Motor neuron (in vitro differentiated cells): ENCODE results near the gene TM9SF3. TPM values are rescaled to one million over a fixed set of nuclear protein-coding genes. Genes with fewer than 3 reads are reported as not detected.

ENCODE experiments used
- ATAC-seq, 8 experiments: fragments of 200-7000 bp; cut with Tn5 transposase; replicated peaks in 6 of 8; 2 replicates each; pipeline ENCODE4 v1.8.0; 2021; ENCODE audit warnings: mild to moderate bottlenecking in 8 of 8, moderate library complexity in 8 of 8
- H3K27ac ChIP-seq, 2 donors: fragments of 250-450 bp; sonication (Bioruptor Pico); 2 replicates each; pipeline ENCODE4 v1.9.0; 2021; ENCODE audit warnings: antibody characterized with exemption in 2 of 2, mild to moderate bottlenecking in 2 of 2, moderate library complexity in 1 of 2
- H3K4me1 ChIP-seq, 2 donors: fragments of 250-450 bp; sonication (Bioruptor Pico); replicated peaks in 1 of 2; 2 replicates each; pipeline ENCODE4 v1.6.1; 2021; ENCODE audit warnings: antibody characterized with exemption in 2 of 2, mild to moderate bottlenecking in 2 of 2, moderate library complexity in 1 of 2
- H3K4me3 ChIP-seq, 5 donors: fragments of 250-450 bp; sonication (Bioruptor Pico); 2 replicates each; pipeline ENCODE4 v1.9.0; 2021; ENCODE audit warnings: antibody characterized with exemption in 5 of 5, mild to moderate bottlenecking in 5 of 5, moderate library complexity in 4 of 5
- WGBS, 10 experiments: fragments of 450-650 bp; shearing (Covaris generic); methylation state at CpG; one replicate each; pipeline ENCODE4 v1.0.0; 2022; 5-methylcytosine and 5-hydroxymethylcytosine counted together
- in situ Hi-C, 9 experiments: fragments of 400-800 bp; cut with MboI; loops; one replicate each; pipeline ENCODE4 v1.15.0; 2021; ENCODE audit warnings: low sequenced_read_pairs in 9 of 9, low pct_unique_long_range_greater_than_20kb in 2 of 9; ENCODE audit not compliant: unreplicated experiment in 9 of 9
- total RNA-seq, 8 experiments: library from RNA; unstranded; fragments of 300-600 nt; gene quantifications; 2 replicates each; pipeline versions ENCODE4 v1.2.3 to v1.2.4, GENCODE V29; 2022

The TM9SF3 gene
- total RNA-seq, 8 experiments from 2014 or later, result 50.2 to 116 (median 64.7) TPM

GRCh38 chr10:96511044-96511945 is 75.5 kb downstream of the TM9SF3 start:
- Histone ChIP-seq H3K4me1 (peaks cover 4 to 5% of the 10 kb centered on the region in 2 donors), H3K4me3 (no peak overlapping the region), H3K27ac (no peak overlapping the region)
- ATAC-seq, result peak in 3 of 8 experiments; percentile 2 to 15 (median 2)
- WGBS, 10 experiments, result 0 to 100% (median 50%) methylated on average over 1 to 5 of the region's 7 CpGs; no CpG with 5 or more reads in 1 of the 10 experiments
- in situ Hi-C loops, result loop anchor here in 7 of 9 experiments (5.0 to 25.0 kb wide), 2 partner anchors 114 to 124 kb away; no protein-coding TSS in a partner anchor

GRCh38 chr10:96509017-96509641 is 77.7 kb downstream of the TM9SF3 start:
- H3K4me3 ChIP-seq, result no peak overlapping the region
- ATAC-seq, result no peak
- peaks cover under 1 to 1% of the 10 kb centered on the region in 2 donors for H3K4me1 ChIP-seq
- in situ Hi-C loops, result loop anchor here in 6 of 9 experiments (25.0 kb wide), 1 partner anchor 122 kb away; no protein-coding TSS in a partner anchor
- H3K27ac ChIP-seq, result no peak overlapping the region
- 0 to 100% (median 63%) methylated on average over 1 to 3 of the region's 3 CpGs; no CpG with 5 or more reads in 4 of the 10 experiments for WGBS, 10 experiments

- no peak overlapping the region for H3K4me3 ChIP-seq
- in situ Hi-C loops, result loop anchor here in 6 of 9 experiments (25.0 kb wide), 1 partner anchor 120 kb away; no protein-coding TSS in a partner anchor
- no peak for ATAC-seq
- peaks cover 9 to 20% of the 10 kb centered on the region in 2 donors for H3K4me1 ChIP-seq
- no peak overlapping the region for H3K27ac ChIP-seq
- WGBS, 10 experiments, result 14 to 100% (median 60%) methylated on average over 1 to 2 of the region's 2 CpGs; no CpG with 5 or more reads in 5 of the 10 experiments
These were observed 79.8 kb downstream of the TM9SF3 start for GRCh38 chr10:96507044-96507443.

GRCh38 chr10:96505150-96506136 is 81.4 kb downstream of the TM9SF3 start:
- no peak for ATAC-seq
- Histone ChIP-seq H3K27ac (no peak overlapping the region), H3K4me3 (no peak overlapping the region), H3K4me1 (peaks cover 9 to 26% of the 10 kb centered on the region in 2 donors)
- 60 to 100% (median 83%) methylated on average over 1 to 8 of the region's 12 CpGs; no CpG with 5 or more reads in 1 of the 10 experiments for WGBS, 10 experiments
- in situ Hi-C loops, result loop anchor here in 6 of 9 experiments (25.0 kb wide), 1 partner anchor 118 kb away; no protein-coding TSS in a partner anchor

- Histone ChIP-seq H3K27ac (peak overlapping the region; percentile 10 to 66), H3K4me3 (no peak overlapping the region), H3K4me1 (peaks cover 9 to 26% of the 10 kb centered on the region in 2 donors)
- in situ Hi-C loops, result loop anchor here in 6 of 9 experiments (25.0 kb wide), 1 partner anchor 115 kb away; no protein-coding TSS in a partner anchor
- WGBS, 10 experiments, result 60 to 90% (median 70%) methylated on average over 1 to 6 of the region's 7 CpGs; no CpG with 5 or more reads in 5 of the 10 experiments
- ATAC-seq, result peak; percentile 17 to 98 (median 97)
These were observed 84.1 kb downstream of the TM9SF3 start for GRCh38 chr10:96502561-96503282.

- in situ Hi-C loops, result loop anchor here in 6 of 9 experiments (25.0 kb wide), 1 partner anchor 115 kb away; no protein-coding TSS in a partner anchor
- no peak overlapping the region for H3K4me3 ChIP-seq
- peak in 5 of 8 experiments; percentile 3 to 48 (median 8) for ATAC-seq
- H3K4me1 ChIP-seq, result peaks cover 9 to 26% of the 10 kb centered on the region in 2 donors
- 33 to 100% (median 81%) methylated on average over 1 to 3 of the region's 4 CpGs; no CpG with 5 or more reads in 5 of the 10 experiments for WGBS, 10 experiments
- H3K27ac ChIP-seq, result peak overlapping the region; percentile 10 to 66
These were observed 84.8 kb downstream of the TM9SF3 start for GRCh38 chr10:96501985-96502384.

- no peak for ATAC-seq
- no peak overlapping the region for H3K4me3 ChIP-seq
- peaks cover 9 to 29% of the 10 kb centered on the region in 2 donors for H3K4me1 ChIP-seq
- H3K27ac ChIP-seq, result no peak overlapping the region
- in situ Hi-C loops, result loop anchor here in 6 of 9 experiments (25.0 kb wide), 1 partner anchor 113 kb away; no protein-coding TSS in a partner anchor
- 67 to 100% (median 95%) methylated on average over 1 to 4 of the region's 7 CpGs; no CpG with 5 or more reads in 6 of the 10 experiments for WGBS, 10 experiments
These were observed 86.3 kb downstream of the TM9SF3 start for GRCh38 chr10:96500519-96500918.

GRCh38 chr10:96500050-96500449 is 86.8 kb downstream of the TM9SF3 start:
- Histone ChIP-seq H3K4me1 (peaks cover 9 to 30% of the 10 kb centered on the region in 2 donors), H3K27ac (no peak overlapping the region), H3K4me3 (no peak overlapping the region)
- 57 to 100% (median 91%) methylated on average over 1 to 3 of the region's 3 CpGs for WGBS, 10 experiments
- ATAC-seq, result no peak
- in situ Hi-C loops, result loop anchor here in 6 of 9 experiments (25.0 kb wide), 1 partner anchor 113 kb away; no protein-coding TSS in a partner anchor

- Histone ChIP-seq H3K27ac (no peak overlapping the region), H3K4me3 (no peak overlapping the region), H3K4me1 (peaks cover 0 to 13% of the 10 kb centered on the region in 2 donors)
- ATAC-seq, result no peak
- WGBS, 10 experiments, result 40 to 93% (median 79%) methylated on average over 1 to 5 of the region's 5 CpGs; no CpG with 5 or more reads in 2 of the 10 experiments
- in situ Hi-C loops, result no loop called here
These were observed 89.4 kb downstream of the TM9SF3 start for GRCh38 chr10:96497391-96497790.

- Histone ChIP-seq H3K27ac (no peak overlapping the region), H3K4me1 (peaks cover 0 to 4% of the 10 kb centered on the region in 2 donors), H3K4me3 (no peak overlapping the region)
- WGBS, 10 experiments, result 41 to 90% (median 69%) methylated on average over 2 to 5 of the region's 6 CpGs; no CpG with 5 or more reads in 2 of the 10 experiments
- in situ Hi-C loops, result no loop called here
- ATAC-seq, result peak in 4 of 8 experiments; percentile 31 to 52 (median 43)
These were observed 90.4 kb downstream of the TM9SF3 start for GRCh38 chr10:96496281-96496925.

GRCh38 chr10:96495544-96495943 is 91.3 kb downstream of the TM9SF3 start:
- peak in 1 of 8 experiments; percentile 25 for ATAC-seq
- 45 to 100% (median 80%) methylated on average over 1 to 6 of the region's 6 CpGs; no CpG with 5 or more reads in 3 of the 10 experiments for WGBS, 10 experiments
- Histone ChIP-seq H3K27ac (no peak overlapping the region), H3K4me3 (no peak overlapping the region), H3K4me1 (peaks cover 0 to 4% of the 10 kb centered on the region in 2 donors)
- in situ Hi-C loops, result no loop called here
